GM21576 (cell line): ENCODE measurements around the gene NLGN2.
A peak's percentile ranks its signal among the peaks of the same experiment; 100 is the strongest.

Experiments
- ATAC-seq: cut with Tn5 transposase; IDR thresholded peaks from one replicate; pipeline ENCODE4 v1.9.1; 2021; ENCODE audit warnings: mild to moderate bottlenecking, moderate library complexity; ENCODE audit not compliant: unreplicated experiment

The NLGN2 gene

GRCh38 chr17:7435676-7436555, 28.3 kb downstream of the NLGN2 start:
- ATAC-seq = peak; percentile 19

- peak; percentile 36 for ATAC-seq
Measured at GRCh38 chr17:7436556-7437368, 29.1 kb downstream of the NLGN2 start.

- no peak for ATAC-seq
Measured at GRCh38 chr17:7437369-7437863, 29.8 kb downstream of the NLGN2 start.

- no peak for ATAC-seq
Measured at GRCh38 chr17:7437950-7438614, 30.4 kb downstream of the NLGN2 start.

GRCh38 chr17:7438656-7439460, 31.2 kb downstream of the NLGN2 start:
- no peak for ATAC-seq

GRCh38 chr17:7439462-7440112, 31.9 kb downstream of the NLGN2 start, which contains the start of gene FGF11:
Gene FGF11 (plus strand): TSS chr17:7439512. CDS start chr17:7439621, 109 bp downstream.
- ATAC-seq = no peak

- no peak for ATAC-seq
Measured at GRCh38 chr17:7440113-7440833, 32.6 kb downstream of the NLGN2 start.

GRCh38 chr17:7440834-7441195, 33.2 kb downstream of the NLGN2 start:
- ATAC-seq = no peak

- no peak for ATAC-seq
Measured at GRCh38 chr17:7441266-7441665, 33.6 kb downstream of the NLGN2 start.

GRCh38 chr17:7442142-7442541, 34.5 kb downstream of the NLGN2 start:
- no peak for ATAC-seq

GRCh38 chr17:7443499-7444485, 36.1 kb downstream of the NLGN2 start:
- ATAC-seq = no peak

- no peak for ATAC-seq
Measured at GRCh38 chr17:7444682-7445618, 37.3 kb downstream of the NLGN2 start, which contains the start of gene CHRNB1. Gene CHRNB1 (plus strand): TSS chr17:7445061. CDS start chr17:7445128, 67 bp downstream.

GRCh38 chr17:7445619-7445968, 37.9 kb downstream of the NLGN2 start:
- ATAC-seq = no peak

- ATAC-seq = no peak
Measured at GRCh38 chr17:7448461-7448860, 40.8 kb downstream of the NLGN2 start.

GRCh38 chr17:7459961-7460545, 52.4 kb downstream of the NLGN2 start:
- ATAC-seq = no peak

- ATAC-seq = no peak
Measured at GRCh38 chr17:7460850-7461660, 53.4 kb downstream of the NLGN2 start.
